NCI-H2227 (cell line): Measurements from ENCODE around the gene TET3.

Experiments
- DNase-seq: peaks from one replicate; lab custom pipeline; 2025; ENCODE audit not compliant: unreplicated experiment; lab: John Stamatoyannopoulos, UW

TET3 gene

GRCh38 chr2:73985308-73986084 is 786 bp downstream of the TET3 start:
- peak; percentile 71 for DNase-seq

GRCh38 chr2:73986085-73986681 is 1.5 kb downstream of the TET3 start:
- DNase-seq: peak; percentile 40

- DNase-seq: peak; percentile 34
These were observed 2.6 kb downstream of the TET3 start for GRCh38 chr2:73987109-73987947.

GRCh38 chr2:73987948-73988700 is 3.4 kb downstream of the TET3 start:
- no peak for DNase-seq

GRCh38 chr2:73989972-73990371 is 5.3 kb downstream of the TET3 start:
- no peak for DNase-seq

GRCh38 chr2:73990531-73990930 is 5.8 kb downstream of the TET3 start:
- DNase-seq: no peak

GRCh38 chr2:73992036-73992435 is 7.3 kb downstream of the TET3 start:
- DNase-seq: no peak

GRCh38 chr2:73993376-73993775 is 8.7 kb downstream of the TET3 start:
- no peak for DNase-seq

- DNase-seq: no peak
These were observed 9.1 kb downstream of the TET3 start for GRCh38 chr2:73993778-73994177.

GRCh38 chr2:73994178-73994831 is 9.6 kb downstream of the TET3 start:
- no peak for DNase-seq

GRCh38 chr2:73995810-73996209 is 11.1 kb downstream of the TET3 start:
- no peak for DNase-seq

- DNase-seq: peak; percentile 13
These were observed 13.1 kb downstream of the TET3 start for GRCh38 chr2:73997813-73998212.

GRCh38 chr2:73998451-73998850 is 13.7 kb downstream of the TET3 start:
- DNase-seq: peak; percentile 80

- DNase-seq: no peak
These were observed 14.2 kb downstream of the TET3 start for GRCh38 chr2:73998933-73999332.

- DNase-seq: peak; percentile 31
These were observed 15.3 kb downstream of the TET3 start for GRCh38 chr2:73999881-74000597.

GRCh38 chr2:74000666-74001065 is 16.0 kb downstream of the TET3 start:
- DNase-seq: no peak

GRCh38 chr2:74001121-74001520 is 16.4 kb downstream of the TET3 start:
- no peak for DNase-seq

- DNase-seq: peak; percentile 50
These were observed 17.2 kb downstream of the TET3 start for GRCh38 chr2:74001781-74002504.
